ENCODE measurements around the gene KCTD21.

KCTD21 gene

GRCh38 chr11:78209478-78209877 is 21.1 kb upstream of the KCTD21 start:
- no peaks in the 10 kb centered on the region for H3K27me3 ChIP-seq (ENCODE audit: low read length)
- no peak overlapping the region for H2AFZ ChIP-seq (ENCODE audit: low read depth, low read length, severe bottlenecking)
- no peaks in the 10 kb centered on the region for H3K9me3 ChIP-seq (ENCODE audit: insufficient read depth, low read length)
- H3K9me2 ChIP-seq (replicated peaks; ENCODE audit: insufficient read depth, low read length), result no peaks in the 10 kb centered on the region
- TF ChIP-seq, protein P1, sequence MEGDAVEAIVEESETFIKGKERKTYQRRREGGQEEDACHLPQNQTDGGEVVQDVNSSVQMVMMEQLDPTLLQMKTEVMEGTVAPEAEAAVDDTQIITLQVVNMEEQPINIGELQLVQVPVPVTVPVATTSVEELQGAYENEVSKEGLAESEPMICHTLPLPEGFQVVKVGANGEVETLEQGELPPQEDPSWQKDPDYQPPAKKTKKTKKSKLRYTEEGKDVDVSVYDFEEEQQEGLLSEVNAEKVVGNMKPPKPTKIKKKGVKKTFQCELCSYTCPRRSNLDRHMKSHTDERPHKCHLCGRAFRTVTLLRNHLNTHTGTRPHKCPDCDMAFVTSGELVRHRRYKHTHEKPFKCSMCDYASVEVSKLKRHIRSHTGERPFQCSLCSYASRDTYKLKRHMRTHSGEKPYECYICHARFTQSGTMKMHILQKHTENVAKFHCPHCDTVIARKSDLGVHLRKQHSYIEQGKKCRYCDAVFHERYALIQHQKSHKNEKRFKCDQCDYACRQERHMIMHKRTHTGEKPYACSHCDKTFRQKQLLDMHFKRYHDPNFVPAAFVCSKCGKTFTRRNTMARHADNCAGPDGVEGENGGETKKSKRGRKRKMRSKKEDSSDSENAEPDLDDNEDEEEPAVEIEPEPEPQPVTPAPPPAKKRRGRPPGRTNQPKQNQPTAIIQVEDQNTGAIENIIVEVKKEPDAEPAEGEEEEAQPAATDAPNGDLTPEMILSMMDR (IDR thresholded peaks at IDR 0.05; ENCODE audit: insufficient read depth, low read length, poor library complexity, severe bottlenecking), result no peak
- no peak for TF ChIP-seq EZH2phosphoT487 (conservative IDR thresholded peaks at IDR 0.05; ENCODE audit: low read length)
- no peak overlapping the region for H3K4me3 ChIP-seq (ENCODE audit: insufficient read depth, low read length, poor library complexity, severe bottlenecking)
- H4K20me1 ChIP-seq (ENCODE audit: low read depth, low read length), result no peaks in the 10 kb centered on the region
- no peaks in the 10 kb centered on the region for H3F3A ChIP-seq (ENCODE audit: insufficient read depth)
- H3K79me2 ChIP-seq (ENCODE audit: insufficient read depth, low read length), result no peaks in the 10 kb centered on the region
- no peak overlapping the region for H3K9ac ChIP-seq (ENCODE audit: low read length)
- H3K4me2 ChIP-seq (ENCODE audit: low read depth, low read length, poor library complexity, severe bottlenecking), result no peak overlapping the region
- H3K27ac ChIP-seq (ENCODE audit: low read depth, low read length), result no peak overlapping the region
- H3K36me3 ChIP-seq (ENCODE audit: low read length), result no peaks in the 10 kb centered on the region

GRCh38 chr11:78208257-78209165 is 20.1 kb upstream of the KCTD21 start:
- Histone ChIP-seq H3K9ac (ENCODE audit: low read length) (no peak overlapping the region), H3K27ac (ENCODE audit: low read depth, low read length) (no peak overlapping the region), H3K4me2 (ENCODE audit: low read depth, low read length, poor library complexity, severe bottlenecking) (no peak overlapping the region), H4K20me1 (ENCODE audit: low read depth, low read length) (no peaks in the 10 kb centered on the region), H2AFZ (ENCODE audit: low read depth, low read length, severe bottlenecking) (no peak overlapping the region), H3K9me2 (replicated peaks; ENCODE audit: insufficient read depth, low read length) (no peaks in the 10 kb centered on the region), H3K36me3 (ENCODE audit: low read length) (no peaks in the 10 kb centered on the region), H3K4me3 (ENCODE audit: insufficient read depth, low read length, poor library complexity, severe bottlenecking) (no peak overlapping the region), H3K27me3 (ENCODE audit: low read length) (no peaks in the 10 kb centered on the region), H3F3A (ENCODE audit: insufficient read depth) (no peaks in the 10 kb centered on the region), H3K9me3 (ENCODE audit: insufficient read depth, low read length) (no peaks in the 10 kb centered on the region), H3K79me2 (ENCODE audit: insufficient read depth, low read length) (no peaks in the 10 kb centered on the region)
- no peak for TF ChIP-seq EZH2phosphoT487 (conservative IDR thresholded peaks at IDR 0.05; ENCODE audit: low read length)
- TF ChIP-seq, protein P1 (IDR thresholded peaks at IDR 0.05; ENCODE audit: insufficient read depth, low read length, poor library complexity, severe bottlenecking), result no peak

- no peaks in the 10 kb centered on the region for H3K27me3 ChIP-seq (ENCODE audit: low read length)
- H3K9ac ChIP-seq (ENCODE audit: low read length), result no peak overlapping the region
- H3K27ac ChIP-seq (ENCODE audit: low read depth, low read length), result no peak overlapping the region
These were observed 19.3 kb upstream of the KCTD21 start for GRCh38 chr11:78207532-78208256.

More at GRCh38 chr11:78207532-78208256, 19.3 kb upstream of the KCTD21 start:
- Histone ChIP-seq H3K4me3 (ENCODE audit: insufficient read depth, low read length, poor library complexity, severe bottlenecking) (no peak overlapping the region), H3K4me2 (ENCODE audit: low read depth, low read length, poor library complexity, severe bottlenecking) (no peak overlapping the region), H3F3A (ENCODE audit: insufficient read depth) (no peaks in the 10 kb centered on the region), H4K20me1 (ENCODE audit: low read depth, low read length) (no peaks in the 10 kb centered on the region), H2AFZ (ENCODE audit: low read depth, low read length, severe bottlenecking) (no peak overlapping the region), H3K79me2 (ENCODE audit: insufficient read depth, low read length) (no peaks in the 10 kb centered on the region), H3K36me3 (ENCODE audit: low read length) (no peaks in the 10 kb centered on the region), H3K9me2 (replicated peaks; ENCODE audit: insufficient read depth, low read length) (no peaks in the 10 kb centered on the region), H3K9me3 (ENCODE audit: insufficient read depth, low read length) (no peaks in the 10 kb centered on the region)
- no peak for TF ChIP-seq EZH2phosphoT487 (conservative IDR thresholded peaks at IDR 0.05; ENCODE audit: low read length)
- TF ChIP-seq, protein P1 (IDR thresholded peaks at IDR 0.05; ENCODE audit: insufficient read depth, low read length, poor library complexity, severe bottlenecking), result no peak
